Mesothelial cell of epicardium (in vitro differentiated cells): ENCODE measurements around the gene NELFCD. TPM values are rescaled to one million over a fixed set of nuclear protein-coding genes. Genes with fewer than 3 reads are reported as not detected.
A peak's percentile ranks its signal among the peaks of the same experiment; 100 is the strongest.

Experiments
- DNase-seq, 2 experiments: peaks; one replicate each; pipeline ENCODE4 v3.0.0; 2021; ENCODE audit warnings: low spot score in 2 of 2; ENCODE audit not compliant: unreplicated experiment in 2 of 2
- H3K27ac Mint-ChIP-seq: 2 replicates; pipeline ENCODE4 v1.8.0; 2021; ENCODE audit warnings: mixed read lengths
- H3K27me3 Mint-ChIP-seq: 2 replicates; pipeline ENCODE4 v1.8.0; 2021; ENCODE audit warnings: low read depth, mixed read lengths
- H3K36me3 Mint-ChIP-seq: 2 replicates; pipeline ENCODE4 v1.8.0; 2021; ENCODE audit warnings: mixed read lengths
- H3K4me1 Mint-ChIP-seq: 2 replicates; pipeline ENCODE4 v1.8.0; 2021; ENCODE audit warnings: mixed read lengths
- H3K4me3 Mint-ChIP-seq: 2 replicates; pipeline ENCODE4 v1.8.0; 2021; ENCODE audit warnings: mild to moderate bottlenecking, moderate library complexity, mixed read lengths
- H3K9me3 Mint-ChIP-seq: 2 replicates; pipeline ENCODE4 v1.8.0; 2021; ENCODE audit warnings: mixed read lengths
- CTCF ChIP-seq: fragments of 200-600 bp; sonication (generic); IDR thresholded peaks from one replicate; pipeline ENCODE4 v1.5.0; 2021; ENCODE audit warnings: antibody characterized with exemption; ENCODE audit not compliant: unreplicated experiment
- total RNA-seq: library from RNA; stranded (reverse); gene quantifications from 3 replicates; pipeline ENCODE4 v1.2.1, GENCODE V29; 2021

Gene NELFCD
- total RNA-seq, 1 donor from 2014 or later = 106 TPM

DNA sequence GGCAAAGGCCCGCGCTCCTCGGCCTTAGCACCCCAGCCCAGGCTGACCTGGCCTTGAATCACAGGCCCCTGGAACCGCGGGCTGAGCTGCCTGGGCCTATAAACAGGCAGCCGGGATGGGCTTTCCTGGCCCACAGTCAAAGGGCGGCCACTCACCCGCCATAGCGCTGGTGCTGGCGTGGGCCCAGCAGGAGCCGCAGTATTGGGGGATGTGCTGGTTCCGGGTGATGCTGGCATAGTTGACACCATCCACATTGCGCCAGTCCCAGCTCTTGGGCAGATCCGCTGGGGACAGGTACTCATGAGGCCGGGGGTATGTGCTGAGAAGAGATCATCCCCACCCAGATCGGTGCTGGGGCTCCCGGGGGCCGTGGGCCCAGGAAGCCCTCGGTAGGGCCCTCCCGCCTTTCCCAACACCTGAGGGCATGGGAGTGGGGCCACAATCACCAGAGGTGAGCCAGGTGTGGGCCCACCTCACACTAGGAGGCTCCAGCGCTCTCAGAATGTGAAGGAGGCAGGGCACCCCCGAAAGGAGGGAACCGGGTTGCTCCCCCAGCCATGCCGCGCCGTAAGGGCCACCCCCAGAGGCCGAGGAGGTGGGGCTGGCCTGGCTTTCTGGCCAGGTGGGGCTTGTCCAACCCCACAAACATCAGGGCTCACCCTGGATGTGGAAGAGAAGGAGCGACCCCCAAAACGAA lies 25.3 kb downstream of the NELFCD start:
- peak overlapping the region; percentile 9 for H3K27ac Mint-ChIP-seq
- H3K4me1 Mint-ChIP-seq = peaks cover 40% of the 10 kb centered on the region
- H3K4me3 Mint-ChIP-seq = peak overlapping the region; percentile 63
- H3K9me3 Mint-ChIP-seq = no peaks in the 10 kb centered on the region
- no peaks in the 10 kb centered on the region for H3K27me3 Mint-ChIP-seq
- TF ChIP-seq CTCF = no peak
- H3K36me3 Mint-ChIP-seq = peaks cover 9% of the 10 kb centered on the region
- no peak for DNase-seq

DNA sequence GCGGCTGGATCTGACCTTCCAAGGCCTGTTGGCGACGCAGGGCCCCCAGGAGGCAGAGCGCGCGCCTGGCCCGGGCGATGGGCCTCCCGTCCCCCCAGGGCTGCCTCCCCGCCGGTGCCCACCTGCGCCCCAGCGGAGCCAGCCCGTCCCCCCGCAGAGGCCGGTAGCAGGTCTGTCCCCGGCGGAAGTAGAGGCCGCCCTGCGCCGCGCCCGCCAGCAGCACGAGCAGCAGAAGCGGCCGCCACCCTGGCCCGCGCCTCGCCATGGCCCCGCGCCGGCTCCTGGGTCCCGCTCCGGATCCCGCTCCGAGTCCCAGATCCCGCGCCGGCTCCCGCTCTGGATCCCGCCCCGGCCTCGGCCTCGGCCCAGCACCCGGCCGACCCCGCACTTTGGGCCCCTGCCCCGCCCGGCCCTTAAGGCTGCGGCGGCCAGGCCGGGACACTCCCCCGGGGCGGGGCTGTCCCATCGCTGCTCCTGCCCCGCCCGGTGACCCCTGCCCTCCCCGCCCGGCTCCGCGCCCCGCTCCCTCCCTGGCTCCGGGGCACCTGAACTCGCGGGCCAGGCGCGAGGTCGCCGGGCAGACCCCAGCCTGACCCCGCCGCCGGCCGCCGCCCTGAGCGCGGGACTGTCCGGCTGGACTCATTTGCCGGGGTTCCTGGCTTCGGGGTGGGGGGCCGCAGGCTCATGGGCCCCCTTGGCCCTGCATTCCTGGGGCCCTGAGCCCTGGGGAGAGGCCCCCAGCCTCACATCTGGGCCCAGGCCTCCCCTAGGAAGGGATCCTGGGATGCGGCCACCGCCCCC lies 26.0 kb downstream of the NELFCD start, which contains the start of gene CTSZ:
Gene CTSZ (minus strand): TSS at position 391 of the 801 bp plus-strand sequence. CDS start 126 bp downstream, at position 265.
- no peak for TF ChIP-seq CTCF
- H3K4me1 Mint-ChIP-seq = peaks cover 42% of the 10 kb centered on the region
- H3K27me3 Mint-ChIP-seq = no peaks in the 10 kb centered on the region
- peak within 1 kb of the TSS; percentile 75 for H3K27ac Mint-ChIP-seq
- DNase-seq = peak in 1 of 2 experiments; percentile 65
- peak within 1 kb of the TSS; percentile 72 for H3K4me3 Mint-ChIP-seq
- no peaks in the 10 kb centered on the region for H3K9me3 Mint-ChIP-seq
- H3K36me3 Mint-ChIP-seq = peaks cover 5% of the 10 kb centered on the region

- no peak for TF ChIP-seq CTCF
- H3K27ac Mint-ChIP-seq = peak overlapping the region; percentile 75
- H3K9me3 Mint-ChIP-seq = no peaks in the 10 kb centered on the region
- peak overlapping the region; percentile 72 for H3K4me3 Mint-ChIP-seq
- peaks cover under 1% of the 10 kb centered on the region for H3K36me3 Mint-ChIP-seq
- H3K4me1 Mint-ChIP-seq = peaks cover 42% of the 10 kb centered on the region
- no peaks in the 10 kb centered on the region for H3K27me3 Mint-ChIP-seq
- DNase-seq = no peak
These were observed 26.8 kb downstream of the NELFCD start for GRCh38 chr20:59007665-59008511.

- H3K27me3 Mint-ChIP-seq = no peaks in the 10 kb centered on the region
- no peaks in the 10 kb centered on the region for H3K9me3 Mint-ChIP-seq
- no peak overlapping the region for H3K4me3 Mint-ChIP-seq
- no peak for DNase-seq
- no peak overlapping the region for H3K27ac Mint-ChIP-seq
- TF ChIP-seq CTCF = no peak
- peaks cover 40% of the 10 kb centered on the region for H3K4me1 Mint-ChIP-seq
- no peaks in the 10 kb centered on the region for H3K36me3 Mint-ChIP-seq
These were observed 27.8 kb downstream of the NELFCD start for GRCh38 chr20:59008715-59009336.
